Urothelium cell line (cell line): Measurements from ENCODE around the gene PPP1CB.
A peak's percentile ranks its signal among the peaks of the same experiment; 100 is the strongest.
"Not testable (repeated sequence)": the region's sequence is repeated elsewhere in the genome, so short reads cannot be mapped to it uniquely, and the experiment has no call there.

Experiments used
- DNase-seq: peaks from one replicate; pipeline ENCODE4 v3.0.0; 2011; ENCODE audit warnings: low spot score, mixed read lengths
- FAIRE-seq: peaks from 2 replicates; lab custom pipeline; 2011; peaks lifted over from hg19 to GRCh38; lab: Jason Lieb, UNC

The PPP1CB gene

GRCh38 chr2:28772351-28772750 lies 20.7 kb downstream of the PPP1CB start:
- FAIRE-seq (no peak), DNase-seq (no peak)

- FAIRE-seq: no peak
These were observed 24.8 kb downstream of the PPP1CB start for GRCh38 chr2:28776471-28776870.

GRCh38 chr2:28778392-28778791 lies 26.8 kb downstream of the PPP1CB start:
- no peak for FAIRE-seq
- no peak for DNase-seq

More at GRCh38 chr2:28776471-28776870, 24.8 kb downstream of the PPP1CB start:
- DNase-seq: no peak

GRCh38 chr2:28779001-28779400 lies 27.4 kb downstream of the PPP1CB start:
- FAIRE-seq: no peak
- DNase-seq: no peak

- DNase-seq: no peak
- FAIRE-seq: no peak
These were observed 28.9 kb downstream of the PPP1CB start for GRCh38 chr2:28780496-28780895.

GRCh38 chr2:28782423-28782822 lies 30.8 kb downstream of the PPP1CB start:
- no peak for FAIRE-seq
- DNase-seq: no peak

GRCh38 chr2:28784570-28784969 lies 32.9 kb downstream of the PPP1CB start:
- DNase-seq, FAIRE-seq: not testable (repeated sequence)

GRCh38 chr2:28796620-28797019 lies 45.0 kb downstream of the PPP1CB start:
- DNase-seq (no peak), FAIRE-seq (no peak)

GRCh38 chr2:28801726-28802125 lies 50.1 kb downstream of the PPP1CB start:
- no peak for DNase-seq
- no peak for FAIRE-seq

- FAIRE-seq (no peak), DNase-seq (no peak)
These were observed 51.4 kb downstream of the PPP1CB start for GRCh38 chr2:28802975-28803429.

- no peak for FAIRE-seq
- DNase-seq: no peak
These were observed 58.3 kb downstream of the PPP1CB start for GRCh38 chr2:28809927-28810326.

- no peak for FAIRE-seq
- DNase-seq: no peak
These were observed 59.0 kb downstream of the PPP1CB start, which contains the start of gene SPDYA for GRCh38 chr2:28810384-28811285. Gene SPDYA, plus strand, starts transcription at chr2:28810834. Its CDS starts 5,181 bp downstream, at chr2:28816015.

GRCh38 chr2:28818053-28818452 lies 66.4 kb downstream of the PPP1CB start:
- no peak for FAIRE-seq
- DNase-seq: no peak

GRCh38 chr2:28821295-28821958 lies 69.8 kb downstream of the PPP1CB start:
- DNase-seq (peak; percentile 58), FAIRE-seq (no peak)

- no peak for FAIRE-seq
- DNase-seq: no peak
These were observed 70.4 kb downstream of the PPP1CB start for GRCh38 chr2:28822036-28822435.

- no peak for DNase-seq
- FAIRE-seq: no peak
These were observed 72.6 kb downstream of the PPP1CB start for GRCh38 chr2:28824207-28824606.

- DNase-seq: no peak
- no peak for FAIRE-seq
These were observed 73.2 kb downstream of the PPP1CB start for GRCh38 chr2:28824870-28825269.

GRCh38 chr2:28828382-28828781 lies 76.8 kb downstream of the PPP1CB start:
- no peak for FAIRE-seq
- no peak for DNase-seq

- no peak for DNase-seq
- FAIRE-seq: no peak
These were observed 82.3 kb downstream of the PPP1CB start for GRCh38 chr2:28833740-28834470.

- no peak for DNase-seq
- FAIRE-seq: no peak
These were observed 84.2 kb downstream of the PPP1CB start for GRCh38 chr2:28835781-28836180.

- FAIRE-seq (no peak), DNase-seq (no peak)
These were observed 87.3 kb downstream of the PPP1CB start for GRCh38 chr2:28838971-28839370.
